Adrenal gland (tissue), 12 donors: ENCODE measurements around the gene NCKIPSD. TPM values are rescaled to one million over a fixed set of nuclear protein-coding genes. Genes with fewer than 3 reads are reported as not detected.

ENCODE experiments used
- DNase-seq, 7 donors: peaks; one replicate each; pipeline ENCODE4 v3.0.0-alpha.2; 2019 to 2020
- H3K27ac ChIP-seq, 5 donors: fragments of 200-600 bp; sonication (generic) in 4 of 5; 1 replicate in 3 of 5; 2 replicates in 2 of 5; pipeline versions ENCODE4 v1.5.1 to v1.8.0; 2016 to 2020; ENCODE audit warnings: mild to moderate bottlenecking in 1 of 5
- H3K27me3 ChIP-seq: fragments of 200-600 bp; 2 replicates; pipeline ENCODE4 v1.8.0; 2021
- H3K36me3 ChIP-seq, 2 donors: fragments of 200-600 bp; replicated peaks in 1 of 2; 1 replicate in 1 of 2; 2 replicates in 1 of 2; pipeline versions ENCODE4 v1.5.1 to v1.8.0; 2018 to 2022
- H3K4me1 ChIP-seq, 2 donors: fragments of 200-600 bp; replicated peaks in 1 of 2; 1 replicate in 1 of 2; 2 replicates in 1 of 2; pipeline versions ENCODE4 v1.5.1 to v1.8.0; 2018 to 2021
- H3K4me3 ChIP-seq, 4 donors: fragments of 200-600 bp; sonication (generic) in 3 of 4; one replicate each; pipeline ENCODE4 v1.5.1; 2016 to 2018
- H3K9me3 ChIP-seq, 3 donors: fragments of 200-600 bp; sonication (generic) in 1 of 3; replicated peaks in 1 of 3; 1 replicate in 2 of 3; 2 replicates in 1 of 3; pipeline versions ENCODE4 v1.5.1 to v1.8.0; 2016 to 2021
- CTCF ChIP-seq, 6 experiments: fragments of 450-650 bp in 4 of 6; fragments of 200-600 bp in 2 of 6; sonication (generic) in 1 of 6; IDR thresholded peaks; 1 replicate in 5 of 6; 2 replicates in 1 of 6; pipeline versions ENCODE4 v1.5.1 to v1.8.0; 2016 to 2021; ENCODE audit warnings: antibody characterized with exemption in 6 of 6, mild to moderate bottlenecking in 2 of 6, moderate library complexity in 1 of 6
- POLR2A ChIP-seq, 2 donors: fragments of 450-650 bp; IDR thresholded peaks; one replicate each; pipeline ENCODE4 v1.6.1; 2017; ENCODE audit warnings: antibody characterized with exemption in 2 of 2, mild to moderate bottlenecking in 2 of 2, moderate library complexity in 1 of 2
- WGBS, 4 donors: extraction: QIAGEN DNeasy Blood & Tissue Kit in 2 of 4; methylation state at CpG; one replicate each; pipeline versions ENCODE4 v1.1.5 to v1.1.7; 2013 to 2017; 5-methylcytosine and 5-hydroxymethylcytosine counted together
- intact Hi-C, 2 donors: fragments of 100-400 bp; cut with DNase I; formaldehyde crosslinking; loops; one replicate each; pipeline versions ENCODE4 v1.14.1 to v1.15.0; 2022 to 2023
- polyA plus RNA-seq, 3 donors: library from polyadenylated mRNA; stranded (reverse); fragments of 200-250 nt in 2 of 3; fragments of 350-450 nt in 1 of 3; fragmentation: Illumina TruSeq in 1 of 3; extraction: RNeasy Lipid Tissue Mini Kit (QIAGEN cat#74804) in 1 of 3; gene quantifications; one replicate each; pipeline ENCODE4 v1.2.3, GENCODE V29; 2013 to 2014
- total RNA-seq, 9 donors: library from RNA; depleted of rRNA in 4 of 9; stranded (reverse); fragments of >200 nt in 4 of 9; fragments of 120-200 nt in 1 of 9; fragmentation: NEBNext Ultra II Directional in 1 of 9; extraction: Animal tissue kit (Norgen Biotek cat#: 25700) in 1 of 9; gene quantifications; one replicate each; pipeline versions ENCODE4 v1.1.0 to v1.2.4, GENCODE V29; 2013 to 2023
- donor health status: healthy with polysubstance abuse.
- donor health status: Bipolar disorder and iron deficiency.
- donor health status: DM: yes; HTN: yes; CAD: no.
- donor health status: DM: no; HTN: no; CAD: no.
- donor health status: DM: no; HTN: no; CAD: no.
- donor health status: DM: yes; HTN: yes; CAD: no.

NCKIPSD gene
- total and polyA plus RNA-seq, 12 donors = 14.0 to 78.7 (median 26.7) TPM

- Histone ChIP-seq H3K9me3 (no peaks in the 10 kb centered on the region), H3K4me3 (peak overlapping the region in 1 of 4 donors; percentile 34), H3K27me3 (no peaks in the 10 kb centered on the region), H3K4me1 (peaks cover 18 to 59% of the 10 kb centered on the region in 2 donors), H3K27ac (peak overlapping the region in 4 of 5 donors; percentile 27 to 89 (median 74)), H3K36me3 (peaks cover 0 to 80% of the 10 kb centered on the region in 2 donors)
- intact Hi-C loops = no loop called here
- DNase-seq = peak in 4 of 7 donors; percentile 26 to 44 (median 38)
- TF ChIP-seq POLR2A (IDR thresholded peaks at IDR 0.05) (no peak), CTCF (IDR thresholded peaks at IDR 0.05) (no peak)
- WGBS, 4 donors = 54 to 69% (median 62%) methylated on average over 9 of the region's 9 CpGs
Observed at GRCh38 chr3:48695393-48695753, 9.7 kb upstream of the NCKIPSD start.

GRCh38 chr3:48694610-48695392 lies 9.1 kb upstream of the NCKIPSD start:
- intact Hi-C loops = no loop called here
- whole genome bisulfite sequencing, 4 donors = 32 to 48% (median 44%) methylated on average over 13 to 23 of the region's 23 CpGs
- peak overlapping the region in 1 of 4 donors; percentile 34 for H3K4me3 ChIP-seq
- H3K27ac ChIP-seq = peak overlapping the region in 4 of 5 donors; percentile 27 to 89 (median 74)
- TF ChIP-seq POLR2A (IDR thresholded peaks at IDR 0.05) = no peak
- no peak for TF ChIP-seq CTCF (IDR thresholded peaks at IDR 0.05)
- DNase-seq = peak; percentile 80 to 94 (median 92)
- H3K4me1 ChIP-seq = peaks cover 18 to 55% of the 10 kb centered on the region in 2 donors
- H3K27me3 ChIP-seq = no peaks in the 10 kb centered on the region
- no peaks in the 10 kb centered on the region for H3K9me3 ChIP-seq
- H3K36me3 ChIP-seq = peaks cover 0 to 82% of the 10 kb centered on the region in 2 donors

GRCh38 chr3:48693826-48694225 lies 8.1 kb upstream of the NCKIPSD start:
- peaks cover 18 to 46% of the 10 kb centered on the region in 2 donors for H3K4me1 ChIP-seq
- intact Hi-C loops = no loop called here
- no peak for DNase-seq
- peaks cover 0 to 82% of the 10 kb centered on the region in 2 donors for H3K36me3 ChIP-seq
- H3K27ac ChIP-seq = peak overlapping the region in 4 of 5 donors; percentile 27 to 89 (median 74)
- H3K9me3 ChIP-seq = no peaks in the 10 kb centered on the region
- peak overlapping the region in 1 of 4 donors; percentile 34 for H3K4me3 ChIP-seq
- TF ChIP-seq POLR2A (IDR thresholded peaks at IDR 0.05) (no peak), CTCF (IDR thresholded peaks at IDR 0.05) (no peak)
- no peaks in the 10 kb centered on the region for H3K27me3 ChIP-seq
- 66 to 83% (median 73%) methylated on average over 2 to 8 of the region's 8 CpGs for WGBS, 4 donors

- no peak for DNase-seq
- intact Hi-C loops = no loop called here
- Histone ChIP-seq H3K4me1 (peaks cover 18 to 47% of the 10 kb centered on the region in 2 donors), H3K27ac (peak overlapping the region in 2 of 5 donors; percentile 23 to 84), H3K9me3 (no peaks in the 10 kb centered on the region), H3K36me3 (peaks cover 0 to 83% of the 10 kb centered on the region in 2 donors), H3K27me3 (no peaks in the 10 kb centered on the region), H3K4me3 (no peak overlapping the region)
- TF ChIP-seq CTCF (IDR thresholded peaks at IDR 0.05) (no peak), POLR2A (IDR thresholded peaks at IDR 0.05) (no peak)
Observed at GRCh38 chr3:48692551-48692950, 6.8 kb upstream of the NCKIPSD start.
